Adipose tissue (tissue), 3 donors: Measurements from ENCODE around the gene DGKH. TPM values are rescaled to one million over a fixed set of nuclear protein-coding genes. Genes with fewer than 3 reads are reported as not detected.
"Not testable (repeated sequence)": the region's sequence is repeated elsewhere in the genome, so short reads cannot be mapped to it uniquely, and the experiment has no call there.

Experiments
- H3K27ac ChIP-seq: one replicate; pipeline ENCODE4 v1.5.1; 2013; ENCODE audit warnings: low read depth, low read length
- WGBS, 3 donors: extraction: QIAGEN DNeasy Blood & Tissue Kit; methylation state at CpG; one replicate each; pipeline ENCODE4 v1.1.7; 2013; 5-methylcytosine and 5-hydroxymethylcytosine counted together
- polyA plus RNA-seq, 3 donors: library from polyadenylated mRNA; stranded (reverse); fragments of 200-250 nt; gene quantifications; one replicate each; pipeline ENCODE4 v1.2.3, GENCODE V29; 2013
- donor health status: healthy with polysubstance abuse.
- donor health status: Bipolar disorder and iron deficiency.
- donor health status: healthy.

Gene DGKH
- polyA plus RNA-seq, 3 donors, result 0.47 to 1.7 (median 1.4) TPM

DNA sequence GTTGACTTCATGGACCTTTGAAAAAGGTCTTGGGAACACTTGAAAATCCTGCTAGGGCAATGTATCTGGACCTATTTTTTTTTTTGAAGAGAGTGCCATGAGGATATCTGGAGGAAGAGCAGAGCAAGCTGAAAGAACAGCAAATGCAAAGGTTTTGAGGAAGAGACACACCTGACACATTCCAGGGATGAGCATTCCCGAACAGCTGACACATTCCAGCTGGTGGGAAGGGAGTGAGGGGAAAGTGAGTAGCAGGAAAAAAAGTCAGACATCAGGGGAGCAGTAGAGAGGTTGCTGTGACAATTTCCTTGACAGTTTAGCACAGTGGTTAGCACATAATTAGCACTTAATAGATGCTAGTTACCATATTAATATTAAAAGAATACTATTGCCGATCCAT lies 14.7 kb downstream of the DGKH start:
- 76 to 90% (median 86%) methylated on average over 2 of the region's 2 CpGs for WGBS, 3 donors
- H3K27ac ChIP-seq, result no peak overlapping the region

GRCh38 chr13:42064259-42064658 lies 15.8 kb downstream of the DGKH start:
- no peak overlapping the region for H3K27ac ChIP-seq
- WGBS, 3 donors, result 62 to 66% (median 63%) methylated on average over 6 of the region's 6 CpGs

DNA sequence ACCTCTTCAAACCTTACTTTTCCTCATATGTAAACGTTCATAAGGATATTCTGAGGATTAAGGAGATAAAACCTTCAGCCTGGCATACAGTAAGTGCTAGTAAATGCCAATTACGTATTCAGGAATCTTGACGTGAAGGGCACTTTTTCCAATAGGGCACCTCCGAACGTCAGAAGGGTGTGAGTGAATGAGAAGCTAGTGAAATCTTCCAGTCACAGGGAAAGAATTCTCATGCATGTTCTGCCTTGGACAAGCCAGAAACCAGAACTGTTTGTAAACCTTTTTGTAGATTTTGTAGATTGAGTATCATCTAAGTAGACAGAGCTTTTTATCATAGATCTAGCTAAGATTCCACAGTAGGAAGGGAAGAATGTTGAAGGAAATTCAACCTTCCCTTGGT lies 16.5 kb downstream of the DGKH start:
- 78 to 88% (median 83%) methylated on average over 5 of the region's 5 CpGs for WGBS, 3 donors
- no peak overlapping the region for H3K27ac ChIP-seq

DNA sequence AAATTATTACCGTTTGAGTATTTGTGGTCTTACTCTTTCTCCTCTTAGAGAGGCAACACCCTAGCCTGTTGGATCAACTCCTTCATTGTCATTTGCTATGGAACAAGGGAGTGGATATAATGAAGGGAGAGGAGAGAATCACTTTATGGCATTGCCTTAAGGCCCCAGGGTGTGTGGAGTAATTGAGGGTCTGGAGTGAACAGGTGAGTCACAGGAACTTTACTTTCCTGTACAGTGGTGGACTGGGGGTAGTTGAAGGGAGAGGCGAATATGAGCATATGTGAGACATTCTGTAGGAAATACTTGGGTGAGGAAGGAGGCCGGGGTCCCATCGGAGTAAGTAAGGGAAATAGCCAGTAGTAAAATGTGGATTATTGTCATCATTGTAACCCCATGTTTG lies 17.0 kb downstream of the DGKH start:
- 90 to 94% (median 91%) methylated on average over 4 of the region's 4 CpGs for WGBS, 3 donors
- H3K27ac ChIP-seq, result no peak overlapping the region

DNA sequence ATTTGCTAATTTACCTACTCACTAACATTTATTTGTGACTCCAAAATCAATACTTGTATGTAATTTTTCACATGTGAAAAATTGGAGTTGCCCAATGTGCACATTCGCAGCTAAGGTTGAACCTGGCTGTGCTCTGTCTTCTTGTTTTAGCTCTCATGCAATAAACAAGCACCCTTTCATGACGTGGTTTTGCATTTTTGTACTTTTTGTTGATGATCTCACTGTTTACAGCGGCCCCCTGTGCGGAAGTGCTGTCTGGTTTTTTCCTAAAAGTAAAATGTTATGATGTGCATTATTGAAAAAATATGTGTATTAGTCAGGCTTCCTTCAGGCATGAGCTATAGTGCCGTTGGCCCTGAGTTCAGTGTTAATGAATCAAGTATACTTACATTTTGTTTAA lies 18.1 kb downstream of the DGKH start:
- H3K27ac ChIP-seq, result no peak overlapping the region
- WGBS, 3 donors, result 71 to 83% (median 76%) methylated on average over 5 of the region's 5 CpGs

DNA sequence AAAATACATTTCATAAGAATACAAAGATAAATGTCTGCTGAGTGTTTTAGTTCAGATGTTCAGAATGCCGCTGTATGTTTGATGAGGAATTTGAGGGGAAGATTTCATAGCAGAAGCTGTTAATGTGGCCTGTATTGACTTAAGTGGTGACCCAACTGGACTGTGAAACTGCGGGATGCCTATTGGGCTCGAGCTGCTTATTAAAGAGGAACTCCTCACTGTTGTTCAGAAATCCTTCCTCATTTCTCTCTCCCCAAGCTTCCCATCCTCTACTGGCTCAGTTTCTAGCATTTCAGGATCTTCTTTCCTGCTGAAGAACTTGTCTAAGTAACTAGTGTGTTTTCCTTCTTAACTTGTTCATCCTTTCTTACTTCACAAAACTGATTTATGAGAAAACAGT lies 20.4 kb downstream of the DGKH start:
- WGBS, 3 donors, result 44 to 66% (median 65%) methylated on average over 3 of the region's 3 CpGs
- no peak overlapping the region for H3K27ac ChIP-seq

GRCh38 chr13:42070599-42070998 lies 22.2 kb downstream of the DGKH start:
- not testable (repeated sequence) for H3K27ac ChIP-seq
- WGBS, 3 donors, result 75 to 97% (median 92%) methylated on average over 2 of the region's 2 CpGs

- not testable (repeated sequence) for H3K27ac ChIP-seq
- 81 to 89% (median 85%) methylated on average over 4 of the region's 4 CpGs for WGBS, 3 donors
Measured at GRCh38 chr13:42071179-42071578, 22.7 kb downstream of the DGKH start.

- H3K27ac ChIP-seq, result no peak overlapping the region
- 70 to 86% (median 74%) methylated on average over 12 of the region's 12 CpGs for WGBS, 3 donors
Measured at GRCh38 chr13:42071672-42072419, 23.4 kb downstream of the DGKH start.

- no peak overlapping the region for H3K27ac ChIP-seq
- WGBS, 3 donors, result 75 to 85% (median 77%) methylated on average over 3 of the region's 3 CpGs
Measured at GRCh38 chr13:42073683-42074082, 25.2 kb downstream of the DGKH start.

DNA sequence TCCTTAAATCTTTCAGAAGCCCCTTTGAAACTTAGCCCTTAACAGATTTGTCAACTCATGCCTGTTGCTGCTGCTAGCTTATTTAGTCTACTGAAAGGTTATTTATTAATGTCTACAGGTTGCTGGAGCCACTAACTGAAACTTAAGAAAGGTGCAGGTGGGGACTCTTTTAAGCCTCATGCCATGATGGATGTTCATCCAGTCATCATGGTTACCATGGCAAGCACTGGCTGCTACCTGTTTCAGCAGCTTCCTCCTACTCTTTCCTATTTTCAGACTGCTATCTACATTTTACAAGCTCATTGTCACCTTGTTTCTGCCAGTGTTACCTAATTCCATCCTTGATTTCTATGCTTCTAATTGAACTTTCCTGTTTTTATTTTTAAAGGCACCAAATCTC lies 27.1 kb downstream of the DGKH start:
- H3K27ac ChIP-seq, result no peak overlapping the region

- 64 to 74% (median 72%) methylated on average over 3 of the region's 3 CpGs for WGBS, 3 donors
Measured at GRCh38 chr13:42076309-42076713, 27.9 kb downstream of the DGKH start.

DNA sequence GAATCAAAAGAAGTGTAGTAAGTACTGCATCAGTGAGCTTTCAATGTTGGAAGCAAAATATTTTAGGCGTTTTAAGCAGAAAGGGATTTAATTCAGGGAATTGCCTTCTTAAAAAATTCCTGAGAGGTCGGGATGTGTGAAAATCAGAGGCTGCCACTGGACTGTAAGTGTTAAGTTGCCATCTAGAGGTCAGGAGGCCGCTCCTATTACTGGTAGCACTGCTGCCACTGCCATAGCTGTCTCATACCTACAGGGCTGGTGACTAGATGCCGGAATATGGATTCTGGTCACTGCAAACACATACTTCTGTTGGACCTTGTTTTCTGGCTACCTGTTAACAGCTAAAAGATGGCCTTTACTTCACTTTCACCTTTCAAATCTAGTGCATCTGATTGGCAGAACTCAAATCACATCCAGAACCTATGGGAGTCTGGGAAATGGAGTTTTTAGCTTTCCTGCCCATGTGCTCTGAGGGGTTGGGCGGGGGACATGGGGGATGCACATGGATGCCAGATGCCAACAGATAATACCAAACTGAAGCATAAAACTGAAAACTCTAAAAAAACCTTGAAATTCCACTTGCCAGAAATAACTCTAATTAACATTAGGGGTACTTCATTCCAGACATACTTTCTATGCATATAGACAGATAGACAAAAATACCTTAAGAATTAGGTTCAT lies 29.8 kb downstream of the DGKH start:
- WGBS, 3 donors, result 72 to 91% (median 91%) methylated on average over 5 of the region's 5 CpGs

More at GRCh38 chr13:42076309-42076713, 27.9 kb downstream of the DGKH start:
- no peak overlapping the region for H3K27ac ChIP-seq

DNA sequence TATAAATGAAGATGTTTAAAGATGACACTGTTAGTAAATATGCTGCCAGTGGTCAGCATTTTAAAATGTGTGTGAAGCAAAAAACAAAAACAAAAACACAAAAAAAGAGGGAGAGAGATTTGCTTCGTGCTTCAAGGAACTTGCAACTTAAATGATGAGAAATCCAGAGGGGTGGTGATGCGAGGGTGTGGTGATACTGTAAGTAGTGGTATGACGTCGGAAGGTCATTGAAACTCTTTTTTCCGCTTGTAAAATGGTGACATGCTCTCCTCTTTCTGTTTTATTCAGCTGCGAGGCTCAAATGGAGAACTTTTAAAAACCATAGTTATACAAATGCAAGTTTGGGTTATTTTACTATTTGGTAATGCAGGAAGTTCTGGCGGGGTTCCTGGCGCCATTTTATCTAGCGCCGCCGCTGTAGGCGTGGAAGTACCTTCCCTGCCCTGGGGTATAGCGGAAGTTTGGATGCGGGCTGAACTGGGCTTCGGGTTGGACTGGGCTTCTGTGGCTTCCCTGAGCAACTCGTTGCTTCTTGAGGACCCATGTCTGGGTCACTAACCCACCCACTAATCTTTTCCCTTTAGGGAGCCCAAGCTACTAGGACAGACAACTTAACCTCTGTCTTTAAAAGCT lies 34.8 kb downstream of the DGKH start:
- 89 to 94% (median 90%) methylated on average over 16 of the region's 16 CpGs for WGBS, 3 donors
- no peak overlapping the region for H3K27ac ChIP-seq

More for the DNA sequence above, 29.8 kb downstream of the DGKH start:
- no peak overlapping the region for H3K27ac ChIP-seq

- 82 to 87% (median 87%) methylated on average over 1 of the region's 1 CpG for WGBS, 3 donors
- no peak overlapping the region for H3K27ac ChIP-seq
Measured at GRCh38 chr13:42084722-42085121, 36.3 kb downstream of the DGKH start.

DNA sequence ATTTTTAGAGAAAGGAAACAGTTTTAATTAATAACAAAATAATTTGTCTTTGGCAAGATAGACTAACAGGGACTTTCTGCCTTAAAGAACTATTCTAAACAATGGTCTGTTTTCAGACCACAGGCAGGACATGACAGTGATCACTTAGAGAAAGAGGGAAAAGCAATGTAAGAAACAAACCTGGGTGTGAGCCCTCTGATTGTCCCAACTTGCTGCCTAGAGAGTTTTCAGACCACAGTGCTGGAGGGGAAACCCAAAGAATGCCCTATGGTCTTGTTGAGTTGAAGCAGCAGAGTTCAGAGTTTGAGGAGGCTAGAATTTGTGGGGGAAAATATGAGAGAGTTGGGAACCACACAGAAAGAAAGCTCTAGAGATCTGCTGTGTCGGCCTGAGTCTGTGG lies 38.1 kb downstream of the DGKH start:
- H3K27ac ChIP-seq, result no peak overlapping the region

DNA sequence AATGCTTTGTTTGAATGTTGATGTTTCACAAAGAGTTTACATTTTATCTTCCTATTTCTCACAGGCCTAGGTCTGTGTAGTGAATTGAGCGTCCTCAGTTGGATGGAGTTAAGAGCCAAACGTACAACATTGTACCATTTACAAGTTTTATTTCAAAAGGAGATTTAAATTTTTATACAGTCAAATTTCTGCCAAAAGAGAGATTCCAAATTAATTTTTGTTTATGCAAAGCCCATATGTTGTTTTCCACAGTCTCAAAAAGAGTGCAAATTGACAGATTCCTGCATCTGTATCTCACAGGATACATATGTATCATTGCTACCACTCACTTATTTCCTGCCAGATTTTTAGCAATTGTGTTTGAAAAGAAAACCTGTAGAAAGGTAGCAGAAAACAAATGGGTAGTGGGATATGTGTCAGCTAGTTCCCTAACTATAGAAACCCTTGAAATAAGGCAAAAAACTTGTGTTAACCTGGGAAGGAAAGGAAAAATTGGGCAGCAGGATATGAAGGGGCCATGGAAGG lies 46.1 kb downstream of the DGKH start:
- no peak overlapping the region for H3K27ac ChIP-seq
- WGBS, 3 donors, result 81 to 91% (median 81%) methylated on average over 2 of the region's 2 CpGs

More for the DNA sequence above, 38.1 kb downstream of the DGKH start:
- 94 to 100% (median 100%) methylated on average over 1 of the region's 1 CpG for WGBS, 3 donors

GRCh38 chr13:42096222-42096621 lies 47.8 kb downstream of the DGKH start:
- WGBS, 3 donors, result 88 to 98% (median 97%) methylated on average over 2 of the region's 2 CpGs
- H3K27ac ChIP-seq, result not testable (repeated sequence)

DNA sequence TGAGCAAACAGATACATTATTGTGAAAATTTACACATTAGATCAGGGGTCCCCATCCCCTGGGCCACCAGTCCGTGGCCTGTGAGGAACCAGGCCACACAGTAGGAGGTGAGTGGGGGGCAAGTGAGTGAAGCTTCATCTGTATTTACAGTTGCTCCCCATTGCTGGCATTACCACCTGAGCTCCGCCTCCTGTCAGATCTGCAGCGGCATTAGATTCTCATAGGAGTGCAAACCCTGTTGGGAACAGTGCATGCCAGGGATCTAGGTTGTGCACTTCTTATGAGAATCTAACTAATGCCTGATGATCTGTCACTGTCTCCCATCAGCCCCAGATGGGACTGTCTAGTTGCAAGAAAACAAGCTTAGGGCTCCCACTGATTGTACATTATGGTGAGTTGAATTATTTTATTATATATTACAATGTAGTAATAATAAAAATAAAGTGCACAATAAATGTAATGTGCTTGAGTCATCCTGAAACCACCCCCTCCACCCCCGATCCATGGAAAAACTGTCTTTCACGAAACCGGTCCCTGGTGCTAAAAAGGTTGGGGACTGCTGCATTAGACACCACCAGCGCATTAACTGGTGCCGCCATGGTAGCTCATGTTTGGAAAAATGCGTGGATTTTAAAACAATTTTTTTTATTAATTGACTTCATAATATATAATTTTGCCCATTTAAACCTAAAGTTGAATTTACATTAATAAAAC lies 51.7 kb downstream of the DGKH start:
- no peak overlapping the region for H3K27ac ChIP-seq
- 94 to 97% (median 95%) methylated on average over 9 of the region's 9 CpGs for WGBS, 3 donors
